SK-N-SH (cell line): ENCODE results near the gene GRM5. TPM values are rescaled to one million over a fixed set of nuclear protein-coding genes. Genes with fewer than 3 reads are reported as not detected.

Experiments used
- CTCF ChIA-PET: fragments of 300-600, 350-600 bp; formaldehyde crosslinking; extraction: SDS; loops from one replicate; lab custom pipeline; 2021; lab: Yijun Ruan, JAX
- POLR2A ChIA-PET: fragments of 350-600 bp; sonication (Branson Sonifier 250); formaldehyde crosslinking; extraction: SDS; loops from one replicate; lab custom pipeline; 2020; ENCODE audit warnings: antibody characterized with exemption, inconsistent platforms; lab: Yijun Ruan, JAX
- DNase-seq: peaks from one replicate; pipeline ENCODE4 v3.0.0; 2012
- H2AFZ ChIP-seq: fragments of 200-600 bp; sonication (generic); 2 replicates; pipeline ENCODE4 v1.8.1; 2016; ENCODE audit warnings: antibody characterized with exemption, mild to moderate bottlenecking, low read depth
- H3F3A ChIP-seq: fragments of 200-600 bp; sonication (generic); replicated peaks from 2 replicates; pipeline ENCODE3; 2016; ENCODE audit warnings: antibody characterized with exemption, mild to moderate bottlenecking; ENCODE audit not compliant: insufficient read depth
- H3K27ac ChIP-seq, 2 experiments: fragments of 200-500 bp in 1 of 2; fragments of 200-600 bp in 1 of 2; sonication (Bioruptor generic) in 1 of 2; sonication (generic), shearing (Covaris generic) in 1 of 2; 2 replicates each; pipeline versions ENCODE4 v1.5.1 to v1.6.1; 2014 to 2016; ENCODE audit warnings: low read depth in 2 of 2, inconsistent platforms in 1 of 2, low read length in 1 of 2, mild to moderate bottlenecking in 1 of 2, mixed read lengths in 1 of 2
- H3K27me3 ChIP-seq: fragments of 200-600 bp; sonication (generic), shearing (Covaris generic); 2 replicates; pipeline ENCODE4 v1.6.1; 2016; ENCODE audit warnings: mixed run types; ENCODE audit not compliant: insufficient read depth
- H3K36me3 ChIP-seq, 2 experiments: fragments of 200-500 bp in 1 of 2; fragments of 200-600 bp in 1 of 2; sonication (Bioruptor generic) in 1 of 2; sonication (generic) in 1 of 2; replicated peaks in 1 of 2; 2 replicates each; pipeline versions ENCODE3 to v1.5.1; 2014 to 2016; ENCODE audit warnings: low read length in 1 of 2, mild to moderate bottlenecking in 1 of 2; ENCODE audit not compliant: insufficient read depth in 2 of 2, control insufficient read depth in 1 of 2
- H3K4me1 ChIP-seq, 2 experiments: fragments of 200-500 bp in 1 of 2; fragments of 200-600 bp in 1 of 2; sonication (Bioruptor generic) in 1 of 2; sonication (generic), shearing (Covaris generic) in 1 of 2; 2 replicates each; pipeline versions ENCODE4 v1.5.1 to v1.6.1; 2014 to 2016; ENCODE audit warnings: low read depth in 1 of 2, low read length in 1 of 2, mixed run types in 1 of 2; ENCODE audit not compliant: insufficient read depth in 2 of 2, control insufficient read depth in 1 of 2
- H3K4me2 ChIP-seq: fragments of 200-600 bp; sonication (generic), shearing (Covaris generic); 2 replicates; pipeline ENCODE4 v1.6.1; 2017; ENCODE audit warnings: mixed run types
- H3K4me3 ChIP-seq, 2 experiments: fragments of 200-500 bp in 1 of 2; fragments of 200-600 bp in 1 of 2; sonication (Bioruptor generic) in 1 of 2; sonication (generic), shearing (Covaris generic) in 1 of 2; 2 replicates each; pipeline versions ENCODE4 v1.5.1 to v1.8.1; 2014 to 2016; ENCODE audit warnings: low read depth in 2 of 2, inconsistent platforms in 1 of 2, low read length in 1 of 2, mild to moderate bottlenecking in 1 of 2, mixed read lengths in 1 of 2, moderate library complexity in 1 of 2
- H3K79me2 ChIP-seq: fragments of 200-600 bp; sonication (generic); 2 replicates; pipeline ENCODE4 v1.8.1; 2017; ENCODE audit warnings: mild to moderate bottlenecking; ENCODE audit not compliant: insufficient read depth
- H3K9ac ChIP-seq: fragments of 200-600 bp; sonication (generic); 2 replicates; pipeline ENCODE4 v1.6.1; 2017; ENCODE audit warnings: mixed run types
- H3K9me2 ChIP-seq: fragments of 200-600 bp; sonication (generic); 2 replicates; pipeline ENCODE4 v1.6.1; 2017; ENCODE audit warnings: mixed run types
- H3K9me3 ChIP-seq: fragments of 200-600 bp; sonication (generic); 2 replicates; pipeline ENCODE4 v1.6.1; 2017; ENCODE audit warnings: mixed run types, mild to moderate bottlenecking, moderate library complexity
- H4K20me1 ChIP-seq: fragments of 200-600 bp; sonication (generic); 2 replicates; pipeline ENCODE4 v1.6.1; 2017; ENCODE audit warnings: mild to moderate bottlenecking, mixed run types; ENCODE audit not compliant: insufficient read depth
- CHD2 ChIP-seq: fragments of 150-350 bp; IDR thresholded peaks from 2 replicates; pipeline ENCODE4 v1.6.1; 2018; ENCODE audit warnings: low read length; ENCODE audit not compliant: partially characterized antibody
- CTCF ChIP-seq: fragments of 200-600 bp; sonication (generic); IDR thresholded peaks from 2 replicates; pipeline ENCODE4 v1.6.1; 2017; ENCODE audit warnings: antibody characterized with exemption, mild to moderate bottlenecking, moderate library complexity
- ELF1 ChIP-seq: IDR thresholded peaks from 2 replicates; pipeline ENCODE4 v1.4.0; 2012
- FOXJ3 ChIP-seq: sonication (generic); formaldehyde crosslinking; IDR thresholded peaks from 2 replicates; pipeline ENCODE4 v1.5.1; 2020; ENCODE audit warnings: mild to moderate bottlenecking, missing genetic modification reagents
- IRF3 ChIP-seq: fragments of 150-350 bp; IDR thresholded peaks from 2 replicates; pipeline ENCODE4 v1.6.1; 2016; ENCODE audit warnings: mild to moderate bottlenecking, low read depth, low read length
- MXI1 ChIP-seq: IDR thresholded peaks from 2 replicates; pipeline ENCODE4 v1.6.1; 2012; ENCODE audit warnings: mild to moderate bottlenecking, low read depth, low read length, improper control_type of control experiment
- NRF1 ChIP-seq: IDR thresholded peaks from 2 replicates; pipeline ENCODE4 v1.6.1; 2012; ENCODE audit warnings: low read depth, mild to moderate bottlenecking, low read length
- PBX3 ChIP-seq: IDR thresholded peaks from 2 replicates; pipeline ENCODE4; 2012
- REST ChIP-seq: IDR thresholded peaks from 2 replicates; pipeline ENCODE4 v1.6.1; 2012; ENCODE audit warnings: mild to moderate bottlenecking, low read depth, low read length, moderate library complexity
- RFX5 ChIP-seq: IDR thresholded peaks from 2 replicates; pipeline ENCODE4 v1.6.1; 2012; ENCODE audit warnings: mild to moderate bottlenecking, improper control_type of control experiment, low read length
- SMC3 ChIP-seq: IDR thresholded peaks from 2 replicates; pipeline ENCODE4 v1.6.1; 2012; ENCODE audit warnings: low read depth, low read length, improper control_type of control experiment
- TCF12 ChIP-seq: IDR thresholded peaks from 2 replicates; pipeline ENCODE4 v1.4.0; 2012
- TEAD4 ChIP-seq: IDR thresholded peaks from 2 replicates; pipeline ENCODE4 v1.4.0; 2012; ENCODE audit warnings: mild to moderate bottlenecking, borderline replicate concordance; ENCODE audit not compliant: insufficient read depth
- USF1 ChIP-seq: IDR thresholded peaks from 2 replicates; pipeline ENCODE4 v1.4.0; 2012; ENCODE audit warnings: low read depth, borderline replicate concordance
- YY1 ChIP-seq: IDR thresholded peaks from 2 replicates; pipeline ENCODE4 v1.4.0; 2012; ENCODE audit warnings: low read depth, mild to moderate bottlenecking
- ZBTB33 ChIP-seq: IDR thresholded peaks from 2 replicates; pipeline ENCODE4 v1.4.0; 2012; ENCODE audit warnings: low read depth, borderline replicate concordance
- WGBS: methylation state at CpG from one replicate; pipeline ENCODE4 v1.1.6; 2017; ENCODE audit warnings: low lambda C conversion rate; 5-methylcytosine and 5-hydroxymethylcytosine counted together
- polyA plus RNA-seq, 3 experiments: library from polyadenylated mRNA; depleted of rRNA; stranded (reverse); fragments of >200 nt; gene quantifications; 2 replicates each; pipeline ENCODE4 v1.2.3, GENCODE V29; 2012

The GRM5 gene
- polyA plus RNA-seq, 1 of the 3 experiments (the other 2 are of a cell fraction) = not detected

- Histone ChIP-seq H2AFZ (no peak overlapping the region), H3K9me3 (no peaks in the 10 kb centered on the region), H3K9ac (no peak overlapping the region), H3K36me3 (no peaks in the 10 kb centered on the region), H3K27ac (no peak overlapping the region), H3K79me2 (no peaks in the 10 kb centered on the region), H3K4me1 (no peaks in the 10 kb centered on the region), H3K4me2 (no peak overlapping the region), H3K4me3 (no peak overlapping the region), H4K20me1 (no peaks in the 10 kb centered on the region), H3K9me2 (no peaks in the 10 kb centered on the region), H3K27me3 (no peaks in the 10 kb centered on the region), H3F3A (no peaks in the 10 kb centered on the region)
- TF ChIP-seq ELF1 (no peak), USF1 (no peak), REST (peak; percentile 89), PBX3 (no peak), ZBTB33 (no peak), TCF12 (no peak), YY1 (no peak), RFX5 (no peak)
- ChIA-PET POLR2A (no interaction called here), CTCF (no interaction called here)
- DNase-seq = no peak
- WGBS = 5% methylated on average over 1 of the region's 1 CpG
Observed at GRCh38 chr11:88704485-88704884, 361.3 kb downstream of the GRM5 start.

- H3K4me2 ChIP-seq = no peak overlapping the region
- CTCF ChIA-PET = interaction anchor here (0.7 kb wide), 1 partner anchor 983 kb away, joined by 3 read pairs; no protein-coding TSS in a partner anchor
- no peaks in the 10 kb centered on the region for H3K9me2 ChIP-seq
- H3K9me3 ChIP-seq = no peaks in the 10 kb centered on the region
- H3F3A ChIP-seq = no peaks in the 10 kb centered on the region
- no peaks in the 10 kb centered on the region for H4K20me1 ChIP-seq
- WGBS = 0% methylated on average over 2 of the region's 2 CpGs
- H2AFZ ChIP-seq = no peak overlapping the region
- no peak overlapping the region for H3K27ac ChIP-seq
- no peak overlapping the region for H3K9ac ChIP-seq
- no peaks in the 10 kb centered on the region for H3K36me3 ChIP-seq
- POLR2A ChIA-PET = no interaction called here
- no peaks in the 10 kb centered on the region for H3K27me3 ChIP-seq
- H3K79me2 ChIP-seq = no peaks in the 10 kb centered on the region
- H3K4me1 ChIP-seq = no peaks in the 10 kb centered on the region
- H3K4me3 ChIP-seq = no peak overlapping the region
- no peak for DNase-seq
- no peak for TF ChIP-seq CTCF
- no peak for TF ChIP-seq FOXJ3 (CRISPR knock-in tag)
- TF ChIP-seq IRF3 = no peak
- no peak for TF ChIP-seq TCF12
- TF ChIP-seq NRF1 = no peak
- TF ChIP-seq CHD2 = no peak
- no peak for TF ChIP-seq TEAD4
- no peak for TF ChIP-seq PBX3
- TF ChIP-seq MXI1 = no peak
- TF ChIP-seq SMC3 = no peak
Observed at GRCh38 chr11:88701816-88702215, 364.0 kb downstream of the GRM5 start.
